ENCODE data around the gene CPPED1.
A peak's percentile ranks its signal among the peaks of the same experiment; 100 is the strongest.

The CPPED1 gene

GRCh38 chr16:12628536-12628935, 175.2 kb downstream of the CPPED1 start:
- no peak for DNase-seq

GRCh38 chr16:12627394-12627793, 176.3 kb downstream of the CPPED1 start:
- no peak for DNase-seq

GRCh38 chr16:12626411-12626810, 177.3 kb downstream of the CPPED1 start:
- no peak for DNase-seq

- no peak for DNase-seq
Observed at GRCh38 chr16:12625716-12626115, 178.0 kb downstream of the CPPED1 start.

- no peak for DNase-seq
Observed at GRCh38 chr16:12625068-12625467, 178.6 kb downstream of the CPPED1 start.

- no peak for DNase-seq
Observed at GRCh38 chr16:12620150-12620549, 183.5 kb downstream of the CPPED1 start.

GRCh38 chr16:12618515-12618914, 185.2 kb downstream of the CPPED1 start:
- DNase-seq = no peak

- no peak for DNase-seq
Observed at GRCh38 chr16:12617401-12617819, 186.3 kb downstream of the CPPED1 start.

- DNase-seq = no peak
Observed at GRCh38 chr16:12614662-12615278, 188.9 kb downstream of the CPPED1 start.

GRCh38 chr16:12613992-12614661, 189.6 kb downstream of the CPPED1 start:
- no peak for DNase-seq

GRCh38 chr16:12613131-12613991, 190.3 kb downstream of the CPPED1 start:
- peak; percentile 7 for DNase-seq

GRCh38 chr16:12612598-12613101, 191.0 kb downstream of the CPPED1 start:
- DNase-seq = no peak

GRCh38 chr16:12611916-12612597, 191.6 kb downstream of the CPPED1 start:
- DNase-seq = no peak

GRCh38 chr16:12611006-12611477, 192.6 kb downstream of the CPPED1 start:
- no peak for DNase-seq

- DNase-seq = no peak
Observed at GRCh38 chr16:12609937-12610699, 193.6 kb downstream of the CPPED1 start.

Measured in activated CD4-positive, alpha-beta T cell treated with anti-CD3 and anti-CD28 coated beads, Interleukin-2, amount 50 U/mL, for 1 hour (primary cell).